Measurements from ENCODE around the gene CTNNA2.

CTNNA2 gene

GRCh38 chr2:79714283-79714682, 201.4 kb downstream of the CTNNA2 start:
- no peak for DNase-seq

DNA sequence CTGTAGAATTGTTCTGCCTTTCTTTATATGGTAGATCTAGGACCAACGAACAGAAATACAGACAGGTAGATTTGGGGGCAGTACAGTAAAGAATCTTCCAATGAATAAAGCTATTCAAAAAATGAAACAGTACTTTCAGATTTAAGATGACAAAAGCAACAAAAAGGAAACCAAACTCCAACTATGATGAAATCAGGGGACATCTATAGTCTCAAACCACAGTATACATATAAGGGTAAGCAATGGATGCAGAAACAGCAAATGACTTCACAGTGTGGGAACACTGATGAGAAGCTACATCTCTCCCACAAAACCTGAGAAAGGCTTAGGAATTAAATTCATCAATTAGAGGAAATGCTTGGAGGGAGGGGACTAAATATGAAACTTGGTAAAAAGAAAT, 202.5 kb downstream of the CTNNA2 start:
- DNase-seq = no peak

DNA sequence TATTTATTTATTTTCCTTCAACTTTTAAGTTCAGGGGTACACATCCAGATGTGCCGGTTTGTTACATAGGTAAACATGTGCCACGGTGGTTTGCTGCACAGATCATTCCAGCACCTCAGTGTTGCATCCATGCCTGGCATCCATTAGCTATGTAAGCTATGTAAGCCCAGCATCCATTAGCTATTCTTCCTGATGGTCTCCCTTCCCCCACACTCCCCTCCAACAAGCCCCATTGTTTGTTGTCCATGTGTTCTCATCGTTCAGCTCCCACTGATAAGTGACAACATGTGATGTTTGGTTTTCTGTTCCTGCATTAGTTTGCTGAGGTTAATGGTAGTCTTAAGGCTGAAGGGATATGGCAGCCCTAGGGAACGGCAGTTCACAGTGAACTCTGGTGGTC, 203.4 kb downstream of the CTNNA2 start:
- no peak for DNase-seq

DNA sequence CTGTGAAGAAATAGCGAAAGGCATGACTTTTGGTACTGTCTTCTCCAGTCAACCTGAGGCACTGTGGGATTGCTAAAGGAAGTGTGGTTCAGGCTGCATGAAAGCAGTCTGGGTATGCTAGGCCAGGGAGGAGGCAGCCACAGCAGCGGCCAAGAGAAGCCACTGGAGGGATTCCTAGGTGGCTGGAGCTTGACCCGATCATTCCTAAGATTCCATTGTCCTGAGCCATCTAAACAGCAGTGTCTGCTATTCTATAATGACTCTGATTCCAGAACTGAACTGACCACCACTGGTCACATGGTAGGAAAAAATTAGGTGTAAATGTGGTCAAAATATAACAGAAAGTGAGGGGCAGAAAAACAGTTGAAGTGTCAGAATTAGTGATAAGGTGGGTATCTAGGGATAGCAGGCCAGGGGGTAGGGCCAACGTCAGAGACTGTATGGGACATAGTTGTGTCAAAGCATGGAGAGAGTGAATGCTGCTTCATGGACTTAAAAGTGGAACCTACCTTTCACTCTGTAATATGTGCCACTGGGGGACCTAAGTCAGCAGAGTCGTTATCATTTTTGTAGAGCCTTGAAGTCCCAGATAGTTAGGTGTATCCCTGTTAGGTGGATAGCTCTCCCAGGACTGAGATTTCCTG, 204.6 kb downstream of the CTNNA2 start:
- no peak for DNase-seq

- no peak for DNase-seq
Measured at GRCh38 chr2:79721061-79721460, 208.2 kb downstream of the CTNNA2 start.

GRCh38 chr2:79721966-79722365, 209.1 kb downstream of the CTNNA2 start:
- no peak for DNase-seq

- DNase-seq = no peak
Measured at GRCh38 chr2:79723830-79724229, 211.0 kb downstream of the CTNNA2 start.

DNA sequence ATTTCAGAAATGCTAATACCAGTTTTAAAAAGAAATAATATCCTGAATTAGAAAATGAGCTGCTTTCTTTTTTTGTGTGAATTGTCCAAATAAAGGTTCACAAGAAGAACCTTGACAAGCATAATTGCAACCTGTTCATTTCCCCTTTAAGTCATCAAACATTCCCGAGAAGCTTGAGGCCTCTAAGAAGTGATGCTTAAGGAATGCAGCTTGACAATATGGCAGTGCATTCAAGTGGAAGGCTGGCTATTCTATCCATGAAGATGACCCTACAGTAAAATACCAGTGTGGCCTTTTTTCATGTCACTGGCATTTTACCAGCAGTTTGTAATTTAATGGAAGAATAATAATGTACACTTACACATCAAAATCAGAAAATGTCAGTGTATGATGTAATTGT, 216.7 kb downstream of the CTNNA2 start:
- DNase-seq = no peak

DNA sequence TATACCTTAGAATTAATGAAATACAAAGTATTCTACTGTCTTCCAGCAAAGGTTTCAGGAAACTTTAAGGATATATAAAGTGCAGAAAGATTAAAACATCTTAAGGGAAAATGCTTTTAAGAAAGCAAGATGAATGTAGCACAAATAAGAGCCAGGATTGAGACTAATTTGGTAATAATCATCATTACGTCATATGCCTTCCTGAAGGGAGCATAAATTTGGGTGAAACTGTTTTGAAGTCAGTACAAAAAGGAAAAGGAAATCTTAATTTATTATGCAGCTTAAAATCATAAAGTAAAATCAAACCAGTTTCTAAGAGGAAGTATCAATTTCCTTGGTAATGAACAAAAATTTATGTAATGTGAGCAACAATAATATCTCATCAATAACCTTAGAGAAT, 221.7 kb downstream of the CTNNA2 start:
- DNase-seq = no peak

- no peak for DNase-seq
Measured at GRCh38 chr2:79740879-79741443, 228.1 kb downstream of the CTNNA2 start.

- no peak for DNase-seq
Measured at GRCh38 chr2:79750321-79750720, 237.5 kb downstream of the CTNNA2 start.

- DNase-seq = no peak
Measured at GRCh38 chr2:79757526-79757925, 244.7 kb downstream of the CTNNA2 start.

- no peak for DNase-seq
Measured at GRCh38 chr2:79758042-79758441, 245.2 kb downstream of the CTNNA2 start.

GRCh38 chr2:79758749-79759282, 246.0 kb downstream of the CTNNA2 start:
- no peak for DNase-seq

DNA sequence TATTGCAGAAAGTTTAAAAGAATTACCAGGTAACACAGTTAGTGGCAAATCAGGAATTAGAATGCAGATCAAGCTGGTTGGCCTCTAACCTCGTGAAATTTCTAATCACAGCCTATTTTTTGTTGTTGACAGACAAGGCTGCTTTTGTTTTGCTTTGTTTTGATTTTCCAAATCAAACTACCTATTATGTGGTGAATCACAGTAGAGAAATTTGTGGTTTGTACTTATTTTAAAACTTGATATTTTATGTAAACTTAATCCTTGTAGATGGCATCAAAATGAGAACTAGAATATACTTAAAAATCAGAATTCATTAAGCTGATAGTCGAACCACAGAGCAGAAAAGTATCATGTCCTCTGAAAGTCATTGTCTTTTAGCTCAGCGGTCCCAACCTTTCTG, 258.1 kb downstream of the CTNNA2 start:
- DNase-seq = no peak

GRCh38 chr2:79771493-79771892, 258.6 kb downstream of the CTNNA2 start:
- no peak for DNase-seq

GRCh38 chr2:79774016-79774415, 261.2 kb downstream of the CTNNA2 start:
- DNase-seq = no peak

DNA sequence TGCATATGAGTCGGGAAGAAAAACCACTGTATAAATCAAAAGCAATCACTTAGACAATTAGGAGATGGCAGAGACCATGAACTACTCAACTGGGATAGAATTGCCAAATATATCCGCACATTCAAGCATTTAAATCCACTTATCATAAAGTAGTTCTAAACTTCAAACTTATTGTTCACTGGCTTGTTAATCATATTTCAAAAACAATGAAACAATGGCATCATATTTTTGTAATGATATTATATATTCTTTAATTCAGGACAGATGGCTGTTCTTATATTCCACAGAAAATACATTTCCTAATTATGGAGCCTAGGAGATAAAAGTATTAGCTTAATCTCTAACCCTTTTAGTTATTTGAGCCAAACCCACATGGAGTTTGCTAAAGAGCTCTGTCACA, 263.6 kb downstream of the CTNNA2 start:
- no peak for DNase-seq

DNA sequence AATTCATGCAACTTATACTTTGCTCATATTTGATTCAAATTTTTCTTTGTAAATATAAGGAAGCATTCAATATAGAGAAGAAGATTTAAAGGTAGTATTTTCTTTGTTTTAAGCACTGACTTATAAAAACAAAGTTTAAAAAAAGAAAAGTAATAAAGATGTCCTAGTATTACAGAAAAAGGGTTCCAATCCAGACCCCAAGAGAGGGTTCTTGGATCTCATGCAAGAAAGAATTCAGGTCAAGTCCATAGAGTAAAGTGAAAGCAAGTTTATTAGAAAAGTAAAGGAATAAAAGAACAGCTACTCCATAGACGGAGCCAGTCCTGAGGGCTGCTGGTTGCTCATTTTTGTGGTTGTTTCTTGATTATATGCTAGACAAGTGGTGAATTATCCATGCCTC, 267.9 kb downstream of the CTNNA2 start:
- DNase-seq = no peak

DNA sequence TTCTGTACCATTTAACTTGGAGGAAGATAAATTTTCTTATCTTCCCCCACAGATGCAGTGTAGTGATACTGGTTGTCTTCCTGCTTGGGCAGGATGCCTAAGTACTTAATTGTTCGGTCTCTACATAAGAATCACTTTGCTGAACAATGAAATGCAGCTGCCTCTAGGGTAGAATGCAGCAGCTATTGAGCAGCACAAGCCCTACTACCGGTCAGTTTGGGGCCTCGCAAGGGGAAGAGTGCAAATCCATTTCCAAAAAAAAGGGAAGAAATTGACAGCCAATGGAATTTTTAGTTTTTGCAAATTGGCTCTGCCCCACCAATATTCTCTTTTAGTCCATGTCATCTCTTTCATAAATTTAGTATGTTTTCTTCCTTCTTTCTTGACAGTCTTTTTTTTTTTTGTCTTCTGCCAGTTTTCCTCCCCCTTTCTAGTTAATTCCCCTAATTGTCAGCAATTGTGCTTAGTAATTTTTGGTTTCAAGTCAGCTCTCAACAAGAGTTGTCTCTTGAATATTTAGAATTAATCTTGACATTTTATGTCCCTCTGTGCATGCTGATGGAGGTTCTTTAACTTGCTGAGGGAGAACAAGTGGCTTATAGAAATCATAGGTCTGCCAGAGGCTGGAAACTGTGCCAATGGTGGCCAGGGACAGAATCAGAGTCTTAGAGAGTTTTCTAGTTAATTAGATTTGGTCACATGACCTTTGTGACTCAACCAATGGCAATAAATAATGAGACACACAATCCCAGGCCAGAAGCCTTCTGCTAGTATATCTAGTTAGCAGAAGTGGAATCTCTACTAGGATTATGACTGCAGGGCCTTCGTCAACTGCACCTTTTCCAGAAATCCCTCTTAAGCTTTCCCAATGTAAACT, 270.0 kb downstream of the CTNNA2 start:
- DNase-seq = peak; percentile 31

DNA sequence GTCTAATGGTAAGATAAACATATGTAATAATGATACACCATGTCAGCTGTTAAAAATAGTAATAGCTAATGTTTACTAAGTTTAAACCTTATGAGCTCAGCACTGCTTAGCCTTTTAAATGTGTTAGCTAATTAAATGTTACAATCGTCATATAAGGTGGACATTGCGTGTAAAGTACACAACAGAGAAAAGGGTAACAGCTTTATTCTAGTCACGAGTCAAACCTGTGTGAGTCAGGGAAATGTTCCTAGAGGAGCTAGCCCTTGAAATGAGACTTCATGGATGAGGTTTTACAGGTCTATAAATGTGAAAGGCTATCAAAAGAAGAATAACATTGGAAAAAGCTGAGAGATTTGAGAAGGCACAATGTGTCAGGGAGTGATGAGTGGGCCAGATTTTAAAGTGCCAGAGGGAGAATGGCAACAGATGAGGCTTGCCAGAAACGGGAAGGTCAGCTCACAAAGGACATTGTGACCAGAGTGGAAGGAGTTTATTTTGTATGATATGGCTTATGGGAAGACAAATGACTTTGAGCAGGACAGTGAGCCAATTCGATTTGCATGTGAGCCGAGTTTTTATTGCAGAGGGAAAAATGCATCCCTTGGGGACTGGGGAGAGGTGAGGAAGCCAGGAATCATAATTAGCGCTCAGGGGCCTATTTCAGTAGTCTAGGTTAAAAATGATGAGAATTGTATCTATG, 276.3 kb downstream of the CTNNA2 start:
- DNase-seq = peak; percentile 36

DNA sequence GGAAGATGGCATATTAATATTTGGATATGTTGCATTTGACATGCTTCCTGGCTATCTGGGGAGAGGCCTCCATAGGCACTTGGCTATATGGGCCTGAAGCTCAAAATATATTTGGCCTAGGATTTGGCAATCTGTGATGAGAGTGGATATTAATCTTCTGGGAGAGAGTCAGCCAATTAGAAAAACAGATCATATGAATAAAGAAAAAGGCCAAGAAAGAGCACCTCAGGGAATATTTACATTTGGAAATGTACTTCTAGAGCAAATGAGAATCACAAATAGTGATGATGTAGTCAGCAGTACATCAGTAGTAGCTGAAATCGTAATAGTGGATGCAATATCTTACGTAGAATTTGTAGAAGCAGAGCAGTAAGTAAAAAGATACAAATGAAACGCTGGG, 277.0 kb downstream of the CTNNA2 start:
- no peak for DNase-seq

GRCh38 chr2:79792090-79792489, 279.2 kb downstream of the CTNNA2 start:
- no peak for DNase-seq
